Muscle layer of duodenum (tissue), 2 donors: Measurements from ENCODE around the gene SLPI.

Experiments
- H3K27ac ChIP-seq: one replicate; pipeline ENCODE4 v1.7.0; 2013; ENCODE audit warnings: mild to moderate bottlenecking, low read length
- H3K27me3 ChIP-seq: one replicate; pipeline ENCODE4 v1.7.0; 2013; ENCODE audit warnings: low read depth, mild to moderate bottlenecking, control low read depth, low read length
- H3K36me3 ChIP-seq, 2 donors: one replicate each; pipeline ENCODE4 v1.7.0; 2013; ENCODE audit warnings: low read length in 2 of 2, control low read depth in 1 of 2, mild to moderate bottlenecking in 1 of 2; ENCODE audit not compliant: insufficient read depth in 2 of 2, control insufficient read depth in 1 of 2
- H3K4me1 ChIP-seq, 2 donors: one replicate each; pipeline ENCODE4 v1.7.0; 2013; ENCODE audit warnings: low read length in 2 of 2, mild to moderate bottlenecking in 2 of 2, control low read depth in 1 of 2, moderate library complexity in 1 of 2; ENCODE audit not compliant: insufficient read depth in 2 of 2, control insufficient read depth in 1 of 2
- H3K4me3 ChIP-seq, 2 donors: one replicate each; pipeline ENCODE4 v1.7.0; 2013; ENCODE audit warnings: low read length in 2 of 2, low read depth in 1 of 2, mild to moderate bottlenecking in 1 of 2
- H3K9me3 ChIP-seq, 2 donors: one replicate each; pipeline ENCODE4 v1.7.0; 2013; ENCODE audit warnings: low read length in 2 of 2, control low read depth in 1 of 2, mild to moderate bottlenecking in 1 of 2; ENCODE audit not compliant: control insufficient read depth in 1 of 2
- donor health status: healthy.

SLPI gene

GRCh38 chr20:45268531-45268930, 14.2 kb upstream of the SLPI start:
- Histone ChIP-seq H3K4me1 (no peaks in the 10 kb centered on the region), H3K27me3 (no peaks in the 10 kb centered on the region), H3K4me3 (no peak overlapping the region), H3K36me3 (no peaks in the 10 kb centered on the region), H3K9me3 (no peaks in the 10 kb centered on the region), H3K27ac (no peak overlapping the region)

- no peaks in the 10 kb centered on the region for H3K36me3 ChIP-seq
- H3K4me3 ChIP-seq = no peak overlapping the region
- H3K27me3 ChIP-seq = no peaks in the 10 kb centered on the region
- H3K27ac ChIP-seq = no peak overlapping the region
- no peaks in the 10 kb centered on the region for H3K9me3 ChIP-seq
- H3K4me1 ChIP-seq = no peaks in the 10 kb centered on the region
Measured at GRCh38 chr20:45266977-45267376, 12.6 kb upstream of the SLPI start.

- Histone ChIP-seq H3K4me1 (no peaks in the 10 kb centered on the region), H3K27ac (no peak overlapping the region), H3K27me3 (no peaks in the 10 kb centered on the region), H3K9me3 (no peaks in the 10 kb centered on the region), H3K4me3 (no peak overlapping the region), H3K36me3 (no peaks in the 10 kb centered on the region)
Measured at GRCh38 chr20:45263556-45264266, 9.3 kb upstream of the SLPI start.

GRCh38 chr20:45258664-45259063, 4.3 kb upstream of the SLPI start:
- no peaks in the 10 kb centered on the region for H3K27me3 ChIP-seq
- H3K4me3 ChIP-seq = no peak overlapping the region
- H3K9me3 ChIP-seq = no peaks in the 10 kb centered on the region
- H3K36me3 ChIP-seq = no peaks in the 10 kb centered on the region
- peaks cover 8 to 10% of the 10 kb centered on the region in 2 donors for H3K4me1 ChIP-seq
- no peak overlapping the region for H3K27ac ChIP-seq

- no peaks in the 10 kb centered on the region for H3K9me3 ChIP-seq
- H3K4me3 ChIP-seq = no peak overlapping the region
- H3K27me3 ChIP-seq = no peaks in the 10 kb centered on the region
- H3K36me3 ChIP-seq = no peaks in the 10 kb centered on the region
- H3K27ac ChIP-seq = no peak overlapping the region
- H3K4me1 ChIP-seq = peaks cover 8 to 10% of the 10 kb centered on the region in 2 donors
Measured at GRCh38 chr20:45258259-45258658, 3.9 kb upstream of the SLPI start.

- no peak overlapping the region for H3K27ac ChIP-seq
- H3K36me3 ChIP-seq = no peaks in the 10 kb centered on the region
- H3K9me3 ChIP-seq = no peaks in the 10 kb centered on the region
- H3K4me3 ChIP-seq = no peak overlapping the region
- peaks cover 8 to 10% of the 10 kb centered on the region in 2 donors for H3K4me1 ChIP-seq
- H3K27me3 ChIP-seq = no peaks in the 10 kb centered on the region
Measured at GRCh38 chr20:45257711-45258110, 3.3 kb upstream of the SLPI start.

- H3K27me3 ChIP-seq = no peaks in the 10 kb centered on the region
Measured at GRCh38 chr20:45257161-45257560, 2.8 kb upstream of the SLPI start.

GRCh38 chr20:45253261-45253660, 1.1 kb downstream of the SLPI start:
- H3K27me3 ChIP-seq = no peaks in the 10 kb centered on the region
- H3K27ac ChIP-seq = no peak overlapping the region
- no peaks in the 10 kb centered on the region for H3K36me3 ChIP-seq
- H3K9me3 ChIP-seq = no peaks in the 10 kb centered on the region
- no peak overlapping the region for H3K4me3 ChIP-seq
- H3K4me1 ChIP-seq = peaks cover 8 to 10% of the 10 kb centered on the region in 2 donors

More at GRCh38 chr20:45257161-45257560, 2.8 kb upstream of the SLPI start:
- H3K9me3 ChIP-seq = no peaks in the 10 kb centered on the region
- H3K4me3 ChIP-seq = no peak overlapping the region
- no peak overlapping the region for H3K27ac ChIP-seq
- no peaks in the 10 kb centered on the region for H3K36me3 ChIP-seq
- H3K4me1 ChIP-seq = peaks cover 8 to 10% of the 10 kb centered on the region in 2 donors

GRCh38 chr20:45251884-45252560, 2.3 kb downstream of the SLPI start:
- Histone ChIP-seq H3K36me3 (no peaks in the 10 kb centered on the region), H3K9me3 (no peaks in the 10 kb centered on the region), H3K27me3 (no peaks in the 10 kb centered on the region), H3K4me3 (no peak overlapping the region), H3K4me1 (peaks cover 8 to 10% of the 10 kb centered on the region in 2 donors), H3K27ac (no peak overlapping the region)

- H3K27me3 ChIP-seq = no peaks in the 10 kb centered on the region
- no peaks in the 10 kb centered on the region for H3K36me3 ChIP-seq
- H3K9me3 ChIP-seq = no peaks in the 10 kb centered on the region
- H3K4me3 ChIP-seq = no peak overlapping the region
- peaks cover 0 to under 1% of the 10 kb centered on the region in 2 donors for H3K4me1 ChIP-seq
- no peak overlapping the region for H3K27ac ChIP-seq
Measured at GRCh38 chr20:45248609-45249008, 5.8 kb downstream of the SLPI start.

GRCh38 chr20:45247865-45248264, 6.5 kb downstream of the SLPI start:
- no peak overlapping the region for H3K4me3 ChIP-seq
- no peaks in the 10 kb centered on the region for H3K36me3 ChIP-seq
- H3K27ac ChIP-seq = no peak overlapping the region
- H3K9me3 ChIP-seq = no peaks in the 10 kb centered on the region
- H3K27me3 ChIP-seq = no peaks in the 10 kb centered on the region
- H3K4me1 ChIP-seq = no peaks in the 10 kb centered on the region
